ENCODE measurements around the gene SLC41A3.
"Not testable (repeated sequence)": the region's sequence is repeated elsewhere in the genome, so short reads cannot be mapped to it uniquely, and the experiment has no call there.

The SLC41A3 gene

GRCh38 chr3:126053949-126054569 is 29.9 kb downstream of the SLC41A3 start:
- DNase-seq (ENCODE audit: low spot score) = no peak

GRCh38 chr3:126053513-126053912 is 30.4 kb downstream of the SLC41A3 start:
- no peak for DNase-seq (ENCODE audit: low spot score)

- DNase-seq (ENCODE audit: low spot score) = no peak
Measured at GRCh38 chr3:126052196-126053058, 31.5 kb downstream of the SLC41A3 start.

GRCh38 chr3:126051741-126052140 is 32.2 kb downstream of the SLC41A3 start:
- DNase-seq (ENCODE audit: low spot score) = no peak

GRCh38 chr3:126051234-126051633 is 32.7 kb downstream of the SLC41A3 start:
- no peak for DNase-seq (ENCODE audit: low spot score)

GRCh38 chr3:126050626-126051025 is 33.3 kb downstream of the SLC41A3 start:
- no peak for DNase-seq (ENCODE audit: low spot score)

GRCh38 chr3:126050050-126050392 is 33.9 kb downstream of the SLC41A3 start:
- no peak for DNase-seq (ENCODE audit: low spot score)

GRCh38 chr3:126049289-126050049 is 34.5 kb downstream of the SLC41A3 start:
- no peak for DNase-seq (ENCODE audit: low spot score)

GRCh38 chr3:126040386-126040785 is 43.5 kb downstream of the SLC41A3 start:
- DNase-seq (ENCODE audit: low spot score) = no peak

- no peak for DNase-seq (ENCODE audit: low spot score)
Measured at GRCh38 chr3:126039870-126040269, 44.1 kb downstream of the SLC41A3 start.

GRCh38 chr3:126038791-126039190 is 45.1 kb downstream of the SLC41A3 start:
- DNase-seq (ENCODE audit: low spot score) = not testable (repeated sequence)

- no peak for DNase-seq (ENCODE audit: low spot score)
Measured at GRCh38 chr3:126036056-126036549, 47.8 kb downstream of the SLC41A3 start.

GRCh38 chr3:126035362-126036050 is 48.4 kb downstream of the SLC41A3 start:
- no peak for DNase-seq (ENCODE audit: low spot score)

- no peak for DNase-seq (ENCODE audit: low spot score)
Measured at GRCh38 chr3:126034481-126035361, 49.2 kb downstream of the SLC41A3 start.

GRCh38 chr3:126033765-126034164 is 50.2 kb downstream of the SLC41A3 start:
- no peak for DNase-seq (ENCODE audit: low spot score)

GRCh38 chr3:126033051-126033745 is 50.7 kb downstream of the SLC41A3 start:
- DNase-seq (ENCODE audit: low spot score) = no peak

GRCh38 chr3:126031981-126032471 is 51.9 kb downstream of the SLC41A3 start:
- no peak for DNase-seq (ENCODE audit: low spot score)

- DNase-seq (ENCODE audit: low spot score) = no peak
Measured at GRCh38 chr3:126030455-126030854, 53.5 kb downstream of the SLC41A3 start.

- no peak for DNase-seq (ENCODE audit: low spot score)
Measured at GRCh38 chr3:126029241-126029640, 54.7 kb downstream of the SLC41A3 start.

- DNase-seq (ENCODE audit: low spot score) = no peak
Measured at GRCh38 chr3:126028096-126028495, 55.8 kb downstream of the SLC41A3 start.
